K562 (cell line): Measurements from ENCODE around the gene LIX1. TPM values are rescaled to one million over a fixed set of nuclear protein-coding genes. Genes with fewer than 3 reads are reported as not detected.

Source experiments
- CBX8 ChIP-seq: fragments of 200-600 bp; sonication (generic); IDR thresholded peaks from 2 replicates; pipeline ENCODE4 v1.6.1; 2012; ENCODE audit warnings: borderline replicate concordance, mixed run types, low read depth, mild to moderate bottlenecking, moderate library complexity, mixed read lengths, low read length, control low read depth, inconsistent platforms; ENCODE audit not compliant: poor library complexity, severe bottlenecking; ENCODE audit errors: extremely low read depth
- CGGBP1 ChIP-seq: fragments of 250-450 bp; sonication (Bioruptor Pico); IDR thresholded peaks from 2 replicates; pipeline ENCODE4 v1.9.0; 2021; ENCODE audit warnings: mild to moderate bottlenecking
- DEAF1 ChIP-seq: fragments of 450-650 bp; formaldehyde crosslinking; IDR thresholded peaks from 2 replicates; pipeline ENCODE4 v1.4.0; 2020; ENCODE audit warnings: mild to moderate bottlenecking, moderate library complexity
- EGR1 ChIP-seq: fragments of 450-650 bp; conservative IDR thresholded peaks from 2 replicates; pipeline ENCODE4 v1.6.1; 2017; ENCODE audit warnings: mild to moderate bottlenecking
- FOXA3 ChIP-seq, 2 experiments: fragments of 450-650 bp in 1 of 2; sonication (generic) in 1 of 2; formaldehyde crosslinking; IDR thresholded peaks in 1 of 2; conservative IDR thresholded peaks in 1 of 2; 2 replicates each; pipeline versions ENCODE4 v1.4.0 to v1.8.0; 2020 to 2022; ENCODE audit warnings: mild to moderate bottlenecking in 2 of 2, missing genetic modification reagents in 1 of 2
- NCOA2 ChIP-seq, 2 experiments: fragments of 450-650 bp; IDR thresholded peaks; 2 replicates each; pipeline ENCODE4 v1.6.1; 2018; ENCODE audit warnings: mild to moderate bottlenecking in 2 of 2, moderate library complexity in 1 of 2; ENCODE audit not compliant: partially characterized antibody in 2 of 2
- POLR2G ChIP-seq: fragments of 200-400 bp; formaldehyde crosslinking; IDR thresholded peaks from 2 replicates; pipeline ENCODE4 v1.6.1; 2017; ENCODE audit warnings: low read depth, mild to moderate bottlenecking, antibody characterized with exemption, low read length, moderate library complexity
- PRPF4 ChIP-seq: fragments of 200-400 bp; formaldehyde crosslinking; IDR thresholded peaks from one replicate; pipeline ENCODE4 v1.6.1; 2017; ENCODE audit warnings: low read length, low read depth, mild to moderate bottlenecking; ENCODE audit not compliant: insufficient read depth, poor library complexity, severe bottlenecking
- RAD21 ChIP-seq, 2 experiments: fragments of 250-450 bp in 1 of 2; fragments of 450-650 bp in 1 of 2; sonication (Bioruptor Pico) in 1 of 2; formaldehyde crosslinking in 1 of 2; IDR thresholded peaks in 1 of 2; conservative IDR thresholded peaks in 1 of 2; 2 replicates each; pipeline versions ENCODE4 v1.4.0 to v1.8.0; 2020 to 2022; ENCODE audit warnings: mild to moderate bottlenecking in 2 of 2, moderate library complexity in 1 of 2
- RNF219 ChIP-seq: fragments of 250-450 bp; sonication (Bioruptor Pico); IDR thresholded peaks from 2 replicates; pipeline ENCODE4 v1.5.0; 2022; ENCODE audit warnings: mild to moderate bottlenecking
- SP2 ChIP-seq: IDR thresholded peaks from 2 replicates; pipeline ENCODE4 v1.6.1; 2011; ENCODE audit warnings: mild to moderate bottlenecking, low read depth, low read length, moderate library complexity; ENCODE audit not compliant: poor library complexity, severe bottlenecking; ENCODE audit errors: extremely low read depth
- TAF9B ChIP-seq: fragments of 450-650 bp; IDR thresholded peaks from 2 replicates; pipeline ENCODE4 v1.6.1; 2018; ENCODE audit warnings: mild to moderate bottlenecking; ENCODE audit not compliant: partially characterized antibody
- TEAD1 ChIP-seq, 2 experiments: fragments of 450-650 bp in 1 of 2; sonication (generic) in 1 of 2; formaldehyde crosslinking; IDR thresholded peaks; 2 replicates each; pipeline versions ENCODE4 v1.4.0 to v1.8.0; 2020 to 2022; ENCODE audit warnings: mild to moderate bottlenecking in 2 of 2, missing genetic modification reagents in 1 of 2
- THRA ChIP-seq: fragments of 450-650 bp; IDR thresholded peaks from 2 replicates; pipeline ENCODE4 v1.6.1; 2017; ENCODE audit warnings: mild to moderate bottlenecking, moderate library complexity
- TRIM28 ChIP-seq: fragments of 450-650 bp; IDR thresholded peaks from 2 replicates; pipeline ENCODE4 v1.6.1; 2017
- ZNF263 ChIP-seq: sonication (generic); formaldehyde crosslinking; IDR thresholded peaks from 2 replicates; pipeline ENCODE4 v1.8.0; 2022; ENCODE audit warnings: mild to moderate bottlenecking, missing genetic modification reagents, borderline replicate concordance
- ZNF740 ChIP-seq, 3 experiments: fragments of 200-800 bp in 1 of 3; sonication (Bioruptor generic) in 1 of 3; sonication (generic) in 1 of 3; formaldehyde crosslinking in 1 of 3; IDR thresholded peaks; 2 replicates each; pipeline versions ENCODE4 v1.6.1 to v1.8.0; 2016 to 2022; ENCODE audit warnings: mild to moderate bottlenecking in 2 of 3, missing compliant biosample characterization in 2 of 3, missing genetic modification characterization in 2 of 3, missing genetic modification reagents in 1 of 3
- ZNF785 ChIP-seq: fragments of 250-450 bp; sonication (Bioruptor Pico); IDR thresholded peaks from 2 replicates; pipeline ENCODE4 v1.4.0; 2020; ENCODE audit warnings: mild to moderate bottlenecking
- polyA plus RNA-seq, 8 experiments: library from polyadenylated mRNA; depleted of rRNA in 4 of 8; stranded (reverse) in 5 of 8; unstranded in 3 of 8; fragments of >200 nt; fragmentation: Nextera tagmentation in 2 of 8; fragmentation: Illumina TruSeq in 1 of 8; extraction: Ambion mirVana in 2 of 8; extraction: Trizol in 1 of 8; gene quantifications; 2 replicates each; pipeline versions ENCODE4 v1.2.1 to v1.2.3, GENCODE V29; 2011 to 2014; ENCODE audit warnings: inconsistent platforms in 1 of 8, missing spikeins in 1 of 8
- total RNA-seq, 7 experiments: library from RNA; depleted of rRNA in 6 of 7; stranded (reverse); fragments of >200 nt in 6 of 7; fragmentation: Illumina TruSeq in 2 of 7; extraction: Trizol in 2 of 7; gene quantifications; 2 replicates each; pipeline versions ENCODE4 v1.2.1 to v1.2.3, GENCODE V29; 2011 to 2021; ENCODE audit warnings: low replicate concordance in 1 of 7

Gene LIX1
- total and polyA plus RNA-seq, 9 of the 15 experiments (the other 6 are each of a cell fraction or from before 2014, with no cell fraction given), result 0.01 to 0.18 TPM; not detected in 7

- TF ChIP-seq DEAF1 (CRISPR knock-in tag), result 0 out of 2 replicates have a peak, but pooled peaks have one; percentile 25
- no peak for TF ChIP-seq FOXA3 (CRISPR knock-in tag; conservative IDR thresholded peaks at IDR 0.05 in 1 of 2, IDR thresholded peaks at IDR 0.05 in 1 of 2)
- TF ChIP-seq ZNF263 (CRISPR knock-in tag), result no peak; the same call in 1 of the 2 replicates
- no peak for TF ChIP-seq NCOA2 (IDR thresholded peaks at IDR 0.05; ENCODE audit: partially characterized antibody in 2 of 2)
- no peak for TF ChIP-seq ZNF785
- TF ChIP-seq RNF219 (CRISPR knock-in tag), result no peak
- TF ChIP-seq POLR2G, result peak; percentile 77
- TF ChIP-seq TEAD1 (CRISPR knock-in tag; IDR thresholded peaks at IDR 0.05), result no peak
- peak; percentile 51 for TF ChIP-seq TRIM28
- no peak; the same call in 1 of the 2 replicates for TF ChIP-seq CGGBP1 (CRISPR knock-in tag)
- TF ChIP-seq RAD21 (CRISPR knock-in tag; conservative IDR thresholded peaks at IDR 0.05 in 1 of 2, IDR thresholded peaks at IDR 0.05 in 1 of 2), result no peak
- no peak; the same call in 1 of the 2 replicates for TF ChIP-seq ZNF740 (CRISPR knock-in tag; IDR thresholded peaks at IDR 0.05)
- no peak for TF ChIP-seq ZNF740 (tag; IDR thresholded peaks at IDR 0.05)
- no peak for TF ChIP-seq EGR1
- TF ChIP-seq CBX8, result no peak
- no peak for TF ChIP-seq SP2
- peak; percentile 72 for TF ChIP-seq TAF9B
- TF ChIP-seq PRPF4, result no peak
- no peak for TF ChIP-seq THRA
These were observed 40.9 kb upstream of the LIX1 start, which contains the start of gene RIOK2 (continued) for GRCh38 chr5:97183100-97183929.
